CD4-positive, alpha-beta T cell (primary cell): ENCODE measurements around the gene CCNI2. TPM values are rescaled to one million over a fixed set of nuclear protein-coding genes. Genes with fewer than 3 reads are reported as not detected.
A peak's percentile ranks its signal among the peaks of the same experiment; 100 is the strongest.

Experiments used
- ATAC-seq: fragments of 200-7000 bp; cut with Tn5 transposase; one replicate; pipeline ENCODE4 v1.10.0; 2022; ENCODE audit warnings: mild to moderate bottlenecking; ENCODE audit not compliant: poor library complexity
- CTCF ChIA-PET: fragments of 350-600 bp; sonication (Branson Sonifier 250); formaldehyde crosslinking; loops from one replicate; lab custom pipeline; 2021; ENCODE audit warnings: antibody characterized with exemption, inconsistent platforms; lab: Charles Lee
- POLR2A ChIA-PET: fragments of 350-600 bp; sonication (Branson Sonifier 250); formaldehyde crosslinking; loops from one replicate; lab custom pipeline; 2021; ENCODE audit warnings: antibody characterized with exemption, inconsistent platforms; lab: Charles Lee
- DNase-seq, 14 experiments: peaks; one replicate each; pipeline ENCODE4 v3.0.0-alpha.2; 2013 to 2020; ENCODE audit warnings: mixed read lengths in 2 of 14
- H3K27ac ChIP-seq, 2 donors: one replicate each; pipeline versions ENCODE4 v1.5.1 to v1.7.0; 2013; ENCODE audit warnings: low read length in 2 of 2, low read depth in 1 of 2, mild to moderate bottlenecking in 1 of 2
- H3K27me3 ChIP-seq, 2 experiments: 1 replicate in 1 of 2; 2 replicates in 1 of 2; pipeline versions ENCODE4 v1.6.1 to v1.7.0; 2013; ENCODE audit warnings: low read length in 2 of 2, control low read depth in 1 of 2, mild to moderate bottlenecking in 1 of 2, moderate library complexity in 1 of 2; ENCODE audit not compliant: insufficient read depth in 2 of 2, control insufficient read depth in 1 of 2
- H3K36me3 ChIP-seq: one replicate; pipeline ENCODE4 v1.6.1; 2013; ENCODE audit warnings: low read length, control low read depth; ENCODE audit not compliant: insufficient read depth
- H3K4me1 ChIP-seq: one replicate; pipeline ENCODE4 v1.6.1; 2013; ENCODE audit warnings: low read length, control low read depth; ENCODE audit not compliant: insufficient read depth
- H3K4me3 ChIP-seq: one replicate; pipeline ENCODE4 v1.5.1; 2013; ENCODE audit warnings: mild to moderate bottlenecking, low read length, moderate library complexity
- H3K9me3 ChIP-seq, 2 experiments: 1 replicate in 1 of 2; 2 replicates in 1 of 2; pipeline versions ENCODE4 v1.6.1 to v1.7.0; 2013; ENCODE audit warnings: low read length in 2 of 2, mild to moderate bottlenecking in 2 of 2, control low read depth in 1 of 2, moderate library complexity in 1 of 2; ENCODE audit not compliant: control insufficient read depth in 1 of 2, insufficient read depth in 1 of 2
- H3K27ac Mint-ChIP-seq: one replicate; pipeline ENCODE4 v1.8.0; 2020; ENCODE audit warnings: mixed read lengths
- H3K27me3 Mint-ChIP-seq: one replicate; pipeline ENCODE4 v1.8.0; 2021; ENCODE audit warnings: mixed read lengths
- H3K36me3 Mint-ChIP-seq: one replicate; pipeline ENCODE4 v1.8.0; 2021; ENCODE audit warnings: low read depth, mixed read lengths
- H3K4me1 Mint-ChIP-seq: one replicate; pipeline ENCODE4 v1.8.0; 2021; ENCODE audit warnings: low read depth, mixed read lengths
- H3K4me3 Mint-ChIP-seq: one replicate; pipeline ENCODE4 v1.8.0; 2020; ENCODE audit warnings: mild to moderate bottlenecking, mixed read lengths
- H3K9me3 Mint-ChIP-seq: one replicate; pipeline ENCODE4 v1.8.0; 2020; ENCODE audit warnings: mixed read lengths
- intact Hi-C, 2 experiments: fragments of 100-400 bp; cut with DNase I in 1 of 2; cut with micrococcal nuclease in 1 of 2; formaldehyde crosslinking; loops; one replicate each; pipeline versions ENCODE4 v1.15.1 to v1.9.0; 2023 to 2025; cut with DNase I, micrococcal nuclease
- total RNA-seq, 174 experiments: library from RNA in 2 of 174; stranded (reverse) in 2 of 174; gene quantifications; one replicate each; pipeline ENCODE4 v1.2.3 and lab custom pipeline; 2021 to 2026
- TF ChIP-seq, protein P1 (sequence below): fragments of 200-600 bp; IDR thresholded peaks from one replicate; pipeline ENCODE4 v1.8.0; 2022; ENCODE audit warnings: antibody characterized with exemption, mild to moderate bottlenecking

Gene CCNI2
- total RNA-seq, 2 experiments from 2014 or later = 7.2 to 8.8 TPM

GRCh38 chr5:132775476-132775961 is 28.3 kb downstream of the CCNI2 start:
- Histone ChIP-seq H3K4me1 (peaks cover 23% of the 10 kb centered on the region), H3K4me3 (no peak overlapping the region), H3K27me3 (peaks cover 10 to 14% of the 10 kb centered on the region in 2 experiments), H3K36me3 (no peaks in the 10 kb centered on the region), H3K27ac (no peak overlapping the region), H3K9me3 (no peaks in the 10 kb centered on the region)
- Mint-ChIP-seq H3K36me3 (no peaks in the 10 kb centered on the region), H3K4me3 (peak overlapping the region; percentile 79), H3K27me3 (peaks cover 29% of the 10 kb centered on the region), H3K4me1 (peaks cover 19% of the 10 kb centered on the region), H3K9me3 (no peaks in the 10 kb centered on the region), H3K27ac (no peak overlapping the region)
- CTCF ChIA-PET = no interaction called here
- DNase-seq (no peak), ATAC-seq (no peak)
- intact Hi-C loops = no loop called here
- POLR2A ChIA-PET = interaction anchor here (2.1 kb wide), 1 partner anchor 37 kb away, joined by 8 read pairs; the partner anchor contains the start of gene KIF3A
- TF ChIP-seq, protein P1, sequence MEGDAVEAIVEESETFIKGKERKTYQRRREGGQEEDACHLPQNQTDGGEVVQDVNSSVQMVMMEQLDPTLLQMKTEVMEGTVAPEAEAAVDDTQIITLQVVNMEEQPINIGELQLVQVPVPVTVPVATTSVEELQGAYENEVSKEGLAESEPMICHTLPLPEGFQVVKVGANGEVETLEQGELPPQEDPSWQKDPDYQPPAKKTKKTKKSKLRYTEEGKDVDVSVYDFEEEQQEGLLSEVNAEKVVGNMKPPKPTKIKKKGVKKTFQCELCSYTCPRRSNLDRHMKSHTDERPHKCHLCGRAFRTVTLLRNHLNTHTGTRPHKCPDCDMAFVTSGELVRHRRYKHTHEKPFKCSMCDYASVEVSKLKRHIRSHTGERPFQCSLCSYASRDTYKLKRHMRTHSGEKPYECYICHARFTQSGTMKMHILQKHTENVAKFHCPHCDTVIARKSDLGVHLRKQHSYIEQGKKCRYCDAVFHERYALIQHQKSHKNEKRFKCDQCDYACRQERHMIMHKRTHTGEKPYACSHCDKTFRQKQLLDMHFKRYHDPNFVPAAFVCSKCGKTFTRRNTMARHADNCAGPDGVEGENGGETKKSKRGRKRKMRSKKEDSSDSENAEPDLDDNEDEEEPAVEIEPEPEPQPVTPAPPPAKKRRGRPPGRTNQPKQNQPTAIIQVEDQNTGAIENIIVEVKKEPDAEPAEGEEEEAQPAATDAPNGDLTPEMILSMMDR = no peak

GRCh38 chr5:132776131-132776937 is 29.1 kb downstream of the CCNI2 start:
- Histone ChIP-seq H3K27me3 (peaks cover 10 to 14% of the 10 kb centered on the region in 2 experiments), H3K27ac (no peak overlapping the region), H3K36me3 (no peaks in the 10 kb centered on the region), H3K4me3 (peak overlapping the region; percentile 56), H3K4me1 (peaks cover 23% of the 10 kb centered on the region), H3K9me3 (no peaks in the 10 kb centered on the region)
- H3K36me3 Mint-ChIP-seq = no peaks in the 10 kb centered on the region
- TF ChIP-seq, protein P1 = no peak
- DNase-seq (peak in 1 of 14 experiments; percentile 24), ATAC-seq (no peak)
- H3K4me3 Mint-ChIP-seq = peak overlapping the region; percentile 79
- POLR2A ChIA-PET = interaction anchor here (1.8 to 2.1 kb wide), 2 partner anchors 29 to 38 kb away, joined by 8 to 14 read pairs; partner anchors contain the start of genes CCNI2 and KIF3A
- H3K27me3 Mint-ChIP-seq = peaks cover 37% of the 10 kb centered on the region
- peaks cover 25% of the 10 kb centered on the region for H3K4me1 Mint-ChIP-seq
- no peaks in the 10 kb centered on the region for H3K9me3 Mint-ChIP-seq
- intact Hi-C loops = no loop called here
- CTCF ChIA-PET = interaction anchor here (0.7 kb wide), 1 partner anchor 9 kb away, joined by 3 read pairs; no protein-coding TSS in a partner anchor
- no peak overlapping the region for H3K27ac Mint-ChIP-seq

- CTCF ChIA-PET = interaction anchor here (0.7 kb wide), 1 partner anchor 8 kb away, joined by 3 read pairs; no protein-coding TSS in a partner anchor
- DNase-seq (no peak), ATAC-seq (no peak)
- TF ChIP-seq, protein P1 = no peak
- H3K4me1 Mint-ChIP-seq = peaks cover 25% of the 10 kb centered on the region
- Histone ChIP-seq H3K27me3 (peaks cover 10 to 16% of the 10 kb centered on the region in 2 experiments), H3K4me1 (peaks cover 23% of the 10 kb centered on the region), H3K9me3 (no peaks in the 10 kb centered on the region), H3K36me3 (no peaks in the 10 kb centered on the region), H3K27ac (no peak overlapping the region), H3K4me3 (peak overlapping the region; percentile 82)
- H3K27ac Mint-ChIP-seq = no peak overlapping the region
- no peaks in the 10 kb centered on the region for H3K36me3 Mint-ChIP-seq
- no peaks in the 10 kb centered on the region for H3K9me3 Mint-ChIP-seq
- intact Hi-C loops = no loop called here
- H3K27me3 Mint-ChIP-seq = peaks cover 43% of the 10 kb centered on the region
- H3K4me3 Mint-ChIP-seq = no peak overlapping the region
- POLR2A ChIA-PET = interaction anchor here (1.0 to 2.1 kb wide), 3 partner anchors 9 to 39 kb away, joined by 6 to 14 read pairs (median 8); partner anchors contain the start of genes CCNI2 and KIF3A
Measured at GRCh38 chr5:132776938-132777208, 29.6 kb downstream of the CCNI2 start.
